ENCODE measurements around the gene TMEM138. TPM values are rescaled to one million over a fixed set of nuclear protein-coding genes. Genes with fewer than 3 reads are reported as not detected.
A peak's percentile ranks its signal among the peaks of the same experiment; 100 is the strongest.

The TMEM138 gene
- total and polyA plus RNA-seq, 5 donors from 2014 or later = 48.6 to 73.2 (median 59.9) TPM

GRCh38 chr11:61352038-61352437 lies 10.1 kb upstream of the TMEM138 start:
- no peaks in the 10 kb centered on the region for H3K9me3 Mint-ChIP-seq
- H3K27ac ChIP-seq (ENCODE audit: insufficient read depth, low read length, poor library complexity, severe bottlenecking) = no peak overlapping the region
- peaks cover 20% of the 10 kb centered on the region for H3K36me3 Mint-ChIP-seq
- no peak overlapping the region for H3K27ac Mint-ChIP-seq
- H3K4me3 Mint-ChIP-seq = no peak overlapping the region
- peaks cover 0 to 9% (median 7%) of the 10 kb centered on the region in 4 donors for H3K4me1 Mint-ChIP-seq
- no peaks in the 10 kb centered on the region for H3K27me3 ChIP-seq (ENCODE audit: control insufficient read depth, insufficient read depth, low read length)
- H3K27me3 Mint-ChIP-seq = no peaks in the 10 kb centered on the region
- no peak overlapping the region for H3K4me3 ChIP-seq (ENCODE audit: low read depth, low read length)
- DNase-seq = no peak
- peaks cover 45% of the 10 kb centered on the region for H3K36me3 ChIP-seq (ENCODE audit: control insufficient read depth, insufficient read depth, low read length)
- no peak for ATAC-seq (ENCODE audit: low read depth in 2 of 2)
- H3K9me3 ChIP-seq (ENCODE audit: control insufficient read depth in 2 of 2, low read length in 2 of 2) = no peaks in the 10 kb centered on the region
- H3K4me1 ChIP-seq (ENCODE audit: control insufficient read depth, insufficient read depth, low read length, poor library complexity, severe bottlenecking) = no peaks in the 10 kb centered on the region

GRCh38 chr11:61353131-61354067 lies 8.8 kb upstream of the TMEM138 start:
- Mint-ChIP-seq H3K27ac (peak overlapping the region; percentile 23 to 74 (median 39)), H3K9me3 (no peaks in the 10 kb centered on the region), H3K4me1 (peaks cover 0 to 13% (median 10%) of the 10 kb centered on the region in 4 donors), H3K4me3 (no peak overlapping the region), H3K36me3 (peaks cover 20% of the 10 kb centered on the region), H3K27me3 (no peaks in the 10 kb centered on the region)
- Histone ChIP-seq H3K9me3 (ENCODE audit: control insufficient read depth in 2 of 2, low read length in 2 of 2) (no peaks in the 10 kb centered on the region), H3K4me3 (ENCODE audit: low read depth, low read length) (no peak overlapping the region), H3K4me1 (ENCODE audit: control insufficient read depth, insufficient read depth, low read length, poor library complexity, severe bottlenecking) (no peaks in the 10 kb centered on the region), H3K36me3 (ENCODE audit: control insufficient read depth, insufficient read depth, low read length) (peaks cover 42% of the 10 kb centered on the region), H3K27ac (ENCODE audit: insufficient read depth, low read length, poor library complexity, severe bottlenecking) (no peak overlapping the region), H3K27me3 (ENCODE audit: control insufficient read depth, insufficient read depth, low read length) (no peaks in the 10 kb centered on the region)
- DNase-seq (no peak), ATAC-seq (ENCODE audit: low read depth in 2 of 2) (no peak)

GRCh38 chr11:61354208-61354607 lies 8.0 kb upstream of the TMEM138 start:
- no peak overlapping the region for H3K4me3 Mint-ChIP-seq
- ATAC-seq (ENCODE audit: low read depth in 2 of 2) (no peak), DNase-seq (no peak)
- no peak overlapping the region for H3K27ac Mint-ChIP-seq
- peaks cover 34% of the 10 kb centered on the region for H3K36me3 ChIP-seq (ENCODE audit: control insufficient read depth, insufficient read depth, low read length)
- H3K27me3 Mint-ChIP-seq = no peaks in the 10 kb centered on the region
- no peaks in the 10 kb centered on the region for H3K9me3 Mint-ChIP-seq
- H3K4me1 Mint-ChIP-seq = peaks cover 0 to 14% (median 10%) of the 10 kb centered on the region in 4 donors
- H3K27me3 ChIP-seq (ENCODE audit: control insufficient read depth, insufficient read depth, low read length) = no peaks in the 10 kb centered on the region
- no peaks in the 10 kb centered on the region for H3K9me3 ChIP-seq (ENCODE audit: control insufficient read depth in 2 of 2, low read length in 2 of 2)
- peaks cover 16% of the 10 kb centered on the region for H3K36me3 Mint-ChIP-seq
- no peaks in the 10 kb centered on the region for H3K4me1 ChIP-seq (ENCODE audit: control insufficient read depth, insufficient read depth, low read length, poor library complexity, severe bottlenecking)
- H3K27ac ChIP-seq (ENCODE audit: insufficient read depth, low read length, poor library complexity, severe bottlenecking) = no peak overlapping the region
- H3K4me3 ChIP-seq (ENCODE audit: low read depth, low read length) = no peak overlapping the region

GRCh38 chr11:61356706-61357105 lies 5.5 kb upstream of the TMEM138 start:
- ATAC-seq (ENCODE audit: low read depth in 2 of 2) (no peak), DNase-seq (no peak)
- no peaks in the 10 kb centered on the region for H3K9me3 ChIP-seq (ENCODE audit: control insufficient read depth in 2 of 2, low read length in 2 of 2)
- peaks cover 21% of the 10 kb centered on the region for H3K36me3 ChIP-seq (ENCODE audit: control insufficient read depth, insufficient read depth, low read length)
- no peak overlapping the region for H3K4me3 ChIP-seq (ENCODE audit: low read depth, low read length)
- H3K27ac ChIP-seq (ENCODE audit: insufficient read depth, low read length, poor library complexity, severe bottlenecking) = no peak overlapping the region
- no peaks in the 10 kb centered on the region for H3K27me3 Mint-ChIP-seq
- peaks cover 12% of the 10 kb centered on the region for H3K36me3 Mint-ChIP-seq
- no peaks in the 10 kb centered on the region for H3K27me3 ChIP-seq (ENCODE audit: control insufficient read depth, insufficient read depth, low read length)
- H3K4me1 ChIP-seq (ENCODE audit: control insufficient read depth, insufficient read depth, low read length, poor library complexity, severe bottlenecking) = peaks cover 9% of the 10 kb centered on the region
- H3K4me1 Mint-ChIP-seq = peaks cover 0 to 36% (median 24%) of the 10 kb centered on the region in 4 donors
- no peaks in the 10 kb centered on the region for H3K9me3 Mint-ChIP-seq
- peak overlapping the region in 2 of 4 donors; percentile 41 to 80 for H3K4me3 Mint-ChIP-seq
- peak overlapping the region in 2 of 3 donors; percentile 11 to 62 for H3K27ac Mint-ChIP-seq

- Histone ChIP-seq H3K9me3 (ENCODE audit: control insufficient read depth in 2 of 2, low read length in 2 of 2) (no peaks in the 10 kb centered on the region), H3K4me3 (ENCODE audit: low read depth, low read length) (no peak overlapping the region), H3K36me3 (ENCODE audit: control insufficient read depth, insufficient read depth, low read length) (peaks cover 18% of the 10 kb centered on the region), H3K27me3 (ENCODE audit: control insufficient read depth, insufficient read depth, low read length) (no peaks in the 10 kb centered on the region), H3K27ac (ENCODE audit: insufficient read depth, low read length, poor library complexity, severe bottlenecking) (no peak overlapping the region), H3K4me1 (ENCODE audit: control insufficient read depth, insufficient read depth, low read length, poor library complexity, severe bottlenecking) (peaks cover 12% of the 10 kb centered on the region)
- peak overlapping the region in 2 of 4 donors; percentile 41 to 80 for H3K4me3 Mint-ChIP-seq
- no peaks in the 10 kb centered on the region for H3K27me3 Mint-ChIP-seq
- ATAC-seq (ENCODE audit: low read depth in 2 of 2) = no peak
- H3K36me3 Mint-ChIP-seq = peaks cover 14% of the 10 kb centered on the region
- no peak for DNase-seq
- no peaks in the 10 kb centered on the region for H3K9me3 Mint-ChIP-seq
- peaks cover 3 to 39% (median 29%) of the 10 kb centered on the region in 4 donors for H3K4me1 Mint-ChIP-seq
- H3K27ac Mint-ChIP-seq = peak overlapping the region; percentile 43 to 71 (median 62)
Measured at GRCh38 chr11:61357233-61357893, 4.8 kb upstream of the TMEM138 start.

- peak overlapping the region in 2 of 3 donors; percentile 51 to 71 for H3K27ac Mint-ChIP-seq
- H3K4me3 ChIP-seq (ENCODE audit: low read depth, low read length) = no peak overlapping the region
- H3K36me3 Mint-ChIP-seq = peaks cover 15% of the 10 kb centered on the region
- H3K4me1 Mint-ChIP-seq = peaks cover 8 to 44% (median 31%) of the 10 kb centered on the region in 4 donors
- DNase-seq (no peak), ATAC-seq (ENCODE audit: low read depth in 2 of 2) (no peak)
- peaks cover 13% of the 10 kb centered on the region for H3K36me3 ChIP-seq (ENCODE audit: control insufficient read depth, insufficient read depth, low read length)
- H3K27me3 Mint-ChIP-seq = no peaks in the 10 kb centered on the region
- H3K4me1 ChIP-seq (ENCODE audit: control insufficient read depth, insufficient read depth, low read length, poor library complexity, severe bottlenecking) = peaks cover 17% of the 10 kb centered on the region
- H3K9me3 Mint-ChIP-seq = no peaks in the 10 kb centered on the region
- H3K27ac ChIP-seq (ENCODE audit: insufficient read depth, low read length, poor library complexity, severe bottlenecking) = no peak overlapping the region
- no peaks in the 10 kb centered on the region for H3K9me3 ChIP-seq (ENCODE audit: control insufficient read depth in 2 of 2, low read length in 2 of 2)
- no peaks in the 10 kb centered on the region for H3K27me3 ChIP-seq (ENCODE audit: control insufficient read depth, insufficient read depth, low read length)
- H3K4me3 Mint-ChIP-seq = peak overlapping the region in 1 of 4 donors; percentile 41
Measured at GRCh38 chr11:61357894-61358239, 4.3 kb upstream of the TMEM138 start.

GRCh38 chr11:61358566-61358965 lies 3.6 kb upstream of the TMEM138 start:
- H3K36me3 ChIP-seq (ENCODE audit: control insufficient read depth, insufficient read depth, low read length) = peaks cover 6% of the 10 kb centered on the region
- no peak for DNase-seq
- Mint-ChIP-seq H3K36me3 (peaks cover 8% of the 10 kb centered on the region), H3K9me3 (no peaks in the 10 kb centered on the region), H3K4me3 (peak overlapping the region in 1 of 4 donors; percentile 99), H3K27me3 (no peaks in the 10 kb centered on the region), H3K27ac (no peak overlapping the region), H3K4me1 (peaks cover 9 to 48% (median 37%) of the 10 kb centered on the region in 4 donors)
- no peak overlapping the region for H3K27ac ChIP-seq (ENCODE audit: insufficient read depth, low read length, poor library complexity, severe bottlenecking)
- H3K9me3 ChIP-seq (ENCODE audit: control insufficient read depth in 2 of 2, low read length in 2 of 2) = no peaks in the 10 kb centered on the region
- peaks cover 22% of the 10 kb centered on the region for H3K4me1 ChIP-seq (ENCODE audit: control insufficient read depth, insufficient read depth, low read length, poor library complexity, severe bottlenecking)
- H3K4me3 ChIP-seq (ENCODE audit: low read depth, low read length) = no peak overlapping the region
- ATAC-seq (ENCODE audit: low read depth in 2 of 2) = no peak
- H3K27me3 ChIP-seq (ENCODE audit: control insufficient read depth, insufficient read depth, low read length) = no peaks in the 10 kb centered on the region

Data from CD4-positive, CD25-positive, alpha-beta regulatory T cell (primary cell).